H9 (cell line): ENCODE data around the gene PRKD2. TPM values are rescaled to one million over a fixed set of nuclear protein-coding genes. Genes with fewer than 3 reads are reported as not detected.

ENCODE experiments used
- DNase-seq: peaks from one replicate; pipeline ENCODE4 v3.0.0-alpha.2; 2017
- H2AFZ ChIP-seq: one replicate; pipeline ENCODE4 v1.6.1; 2013; ENCODE audit warnings: mild to moderate bottlenecking, low read length, control low read depth, moderate library complexity
- H2AK5ac ChIP-seq: 2 replicates; pipeline ENCODE4 v1.6.1; 2013; ENCODE audit warnings: low read length, control low read depth, mixed read lengths; ENCODE audit not compliant: insufficient read length
- H2BK120ac ChIP-seq: one replicate; pipeline ENCODE4 v1.6.1; 2013; ENCODE audit warnings: low read depth, mild to moderate bottlenecking, low read length, control low read depth, inconsistent platforms; ENCODE audit not compliant: poor library complexity, severe bottlenecking
- H2BK12ac ChIP-seq: 2 replicates; pipeline ENCODE4 v1.6.1; 2013; ENCODE audit warnings: low read length, control low read depth, mixed read lengths, low read depth; ENCODE audit not compliant: insufficient read length
- H2BK15ac ChIP-seq: 2 replicates; pipeline ENCODE4 v1.6.1; 2013; ENCODE audit warnings: low read depth, low read length, control low read depth
- H2BK20ac ChIP-seq: one replicate; pipeline ENCODE4 v1.6.1; 2013; ENCODE audit warnings: low read depth, mild to moderate bottlenecking, low read length, control low read depth, inconsistent platforms; ENCODE audit not compliant: poor library complexity, severe bottlenecking
- H2BK5ac ChIP-seq: 2 replicates; pipeline ENCODE4 v1.6.1; 2013; ENCODE audit warnings: low read length, control low read depth, mixed read lengths; ENCODE audit not compliant: insufficient read length
- H3K14ac ChIP-seq: 2 replicates; pipeline ENCODE4 v1.6.1; 2013; ENCODE audit warnings: low read length, control low read depth; ENCODE audit not compliant: insufficient read depth
- H3K18ac ChIP-seq: 2 replicates; pipeline ENCODE4 v1.6.1; 2013; ENCODE audit warnings: low read depth, mild to moderate bottlenecking, mixed read lengths, low read length, control low read depth; ENCODE audit not compliant: insufficient read length
- H3K23ac ChIP-seq: 2 replicates; pipeline ENCODE4 v1.6.1; 2013; ENCODE audit warnings: low read length, control low read depth, mixed read lengths, low read depth; ENCODE audit not compliant: insufficient read length
- H3K23me2 ChIP-seq: 2 replicates; pipeline ENCODE4 v1.6.1; 2013; ENCODE audit warnings: low read depth, mild to moderate bottlenecking, mixed read lengths, low read length, control low read depth; ENCODE audit not compliant: insufficient read length, poor library complexity, severe bottlenecking
- H3K27ac ChIP-seq: 2 replicates; pipeline ENCODE4 v1.5.1; 2013; ENCODE audit warnings: low read length, control low read depth, mixed read lengths, low read depth; ENCODE audit not compliant: insufficient read length
- H3K27me3 ChIP-seq: 2 replicates; pipeline ENCODE4 v1.6.1; 2013; ENCODE audit warnings: low read length, control low read depth, inconsistent platforms; ENCODE audit not compliant: insufficient read depth
- H3K4ac ChIP-seq: 2 replicates; pipeline ENCODE4 v1.6.1; 2013; ENCODE audit warnings: low read depth, mild to moderate bottlenecking, control low read depth, inconsistent platforms, low read length, moderate library complexity
- H3K4me1 ChIP-seq: 2 replicates; pipeline ENCODE4 v1.6.1; 2013; ENCODE audit warnings: low read length, control low read depth, inconsistent platforms; ENCODE audit not compliant: insufficient read depth
- H3K4me2 ChIP-seq: 2 replicates; pipeline ENCODE4 v1.6.1; 2013; ENCODE audit warnings: low read length, control low read depth, mixed read lengths; ENCODE audit not compliant: insufficient read length, insufficient read depth
- H3K56ac ChIP-seq: 2 replicates; pipeline ENCODE4 v1.6.1; 2013; ENCODE audit warnings: low read depth, mild to moderate bottlenecking, mixed read lengths, low read length, control low read depth; ENCODE audit not compliant: insufficient read length
- H3K79me1 ChIP-seq: 2 replicates; pipeline ENCODE4 v1.6.1; 2013; ENCODE audit warnings: low read depth, mild to moderate bottlenecking, moderate library complexity, low read length, control low read depth, inconsistent platforms; ENCODE audit not compliant: insufficient read depth, poor library complexity, severe bottlenecking
- H3K79me2 ChIP-seq: 2 replicates; pipeline ENCODE4 v1.6.1; 2013; ENCODE audit warnings: low read length, control low read depth, inconsistent platforms; ENCODE audit not compliant: insufficient read depth
- H3K9ac ChIP-seq: 2 replicates; pipeline ENCODE4 v1.6.1; 2013; ENCODE audit warnings: low read length, control low read depth, mixed read lengths; ENCODE audit not compliant: insufficient read length; ENCODE audit errors: extremely low read depth
- H3K9me3 ChIP-seq: one replicate; pipeline ENCODE4 v1.6.1; 2013; ENCODE audit warnings: low read depth, low read length, inconsistent platforms; ENCODE audit not compliant: control insufficient read depth
- H3T11ph ChIP-seq: one replicate; pipeline ENCODE4 v1.6.1; 2013; ENCODE audit warnings: mild to moderate bottlenecking, low read length, control low read depth, inconsistent platforms
- H4K20me1 ChIP-seq: one replicate; pipeline ENCODE4 v1.6.1; 2013; ENCODE audit not compliant: control insufficient read depth, insufficient read length, insufficient read depth
- H4K5ac ChIP-seq: 2 replicates; pipeline ENCODE4 v1.6.1; 2013; ENCODE audit warnings: low read depth, mild to moderate bottlenecking, mixed read lengths, low read length, control low read depth; ENCODE audit not compliant: insufficient read length
- H4K8ac ChIP-seq: replicated peaks from 2 replicates; pipeline ENCODE4 v1.6.1; 2013; ENCODE audit warnings: low read length, control low read depth, mixed read lengths, low read depth; ENCODE audit not compliant: insufficient read length
- H4K91ac ChIP-seq: 2 replicates; pipeline ENCODE4 v1.6.1; 2013; ENCODE audit warnings: low read depth, mild to moderate bottlenecking, moderate library complexity, mixed read lengths, low read length, control low read depth; ENCODE audit not compliant: insufficient read length
- H3K27ac Mint-ChIP-seq, 3 experiments: 2 replicates in 2 of 3; 3 replicates in 1 of 3; pipeline ENCODE4 v1.8.0; 2020 to 2021; ENCODE audit warnings: mixed read lengths in 3 of 3, mild to moderate bottlenecking in 1 of 3, moderate library complexity in 1 of 3
- H3K27me3 Mint-ChIP-seq: 2 replicates; pipeline ENCODE4 v1.8.0; 2021; ENCODE audit warnings: low read depth, mild to moderate bottlenecking, moderate library complexity, mixed read lengths
- H3K36me3 Mint-ChIP-seq, 3 experiments: 2 replicates in 2 of 3; 3 replicates in 1 of 3; pipeline ENCODE4 v1.8.0; 2020 to 2021; ENCODE audit warnings: low read depth in 3 of 3, mixed read lengths in 3 of 3; ENCODE audit not compliant: insufficient read depth in 1 of 3
- H3K4me1 Mint-ChIP-seq, 2 experiments: 2 replicates each; pipeline ENCODE4 v1.8.0; 2020; ENCODE audit warnings: mixed read lengths in 2 of 2
- H3K4me3 Mint-ChIP-seq, 2 experiments: 2 replicates in 1 of 2; 3 replicates in 1 of 2; pipeline ENCODE4 v1.8.0; 2020 to 2021; ENCODE audit warnings: mild to moderate bottlenecking in 2 of 2, mixed read lengths in 2 of 2, moderate library complexity in 1 of 2
- H3K9me3 Mint-ChIP-seq, 2 experiments: 2 replicates in 1 of 2; 3 replicates in 1 of 2; pipeline ENCODE4 v1.8.0; 2020; ENCODE audit warnings: mild to moderate bottlenecking in 2 of 2, mixed read lengths in 2 of 2, moderate library complexity in 1 of 2
- whole genome bisulfite sequencing: extraction: QIAGEN DNeasy Blood & Tissue Kit; methylation state at CpG from one replicate; pipeline ENCODE4 v1.1.7; 2013; ENCODE audit warnings: missing lambda C conversion rate, low lambda C conversion rate, mixed read lengths; ENCODE audit not compliant: insufficient read length; ENCODE audit errors: extremely low coverage; 5-methylcytosine and 5-hydroxymethylcytosine counted together
- total RNA-seq: library from RNA; stranded (reverse); gene quantifications from 2 replicates; pipeline ENCODE4 v1.2.1, GENCODE V29; 2021
- TF ChIP-seq, protein P1 (sequence below): fragments of 200-600 bp; sonication (generic); conservative IDR thresholded peaks from 3 replicates; pipeline ENCODE4 v1.8.0; 2021; ENCODE audit warnings: antibody characterized with exemption, mild to moderate bottlenecking

PRKD2 gene
- total RNA-seq, 1 experiment from 2014 or later = 60.7 TPM

DNA sequence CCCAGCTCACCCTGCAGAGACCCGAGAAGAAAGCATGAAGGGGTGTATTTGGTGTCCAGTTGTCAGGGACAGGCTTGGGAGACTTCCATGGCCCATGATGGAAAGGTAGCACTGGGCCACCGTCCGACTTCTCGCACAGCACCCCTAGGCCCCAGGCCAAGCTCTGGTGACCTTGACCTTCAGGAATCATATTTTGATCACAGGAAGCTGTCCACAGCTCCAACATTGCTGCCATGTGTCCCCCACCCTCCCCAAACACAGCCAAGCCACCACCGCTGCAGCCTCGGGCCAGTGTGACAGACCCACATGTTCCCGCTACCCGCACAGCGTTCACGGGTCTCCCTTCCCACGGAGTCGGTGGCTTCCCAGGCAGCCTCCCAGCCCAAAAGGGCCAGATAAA is 91.2 kb downstream of the PRKD2 start:
- Mint-ChIP-seq H3K9me3 (no peaks in the 10 kb centered on the region; a peak in 2 of 5 replicates), H3K4me3 (no peak overlapping the region), H3K4me1 (peaks cover 3 to 23% of the 10 kb centered on the region in 2 experiments), H3K36me3 (no peaks in the 10 kb centered on the region), H3K27ac (no peak overlapping the region; a peak in 1 of 7 replicates), H3K27me3 (peaks cover 10% of the 10 kb centered on the region)
- TF ChIP-seq, protein P1, sequence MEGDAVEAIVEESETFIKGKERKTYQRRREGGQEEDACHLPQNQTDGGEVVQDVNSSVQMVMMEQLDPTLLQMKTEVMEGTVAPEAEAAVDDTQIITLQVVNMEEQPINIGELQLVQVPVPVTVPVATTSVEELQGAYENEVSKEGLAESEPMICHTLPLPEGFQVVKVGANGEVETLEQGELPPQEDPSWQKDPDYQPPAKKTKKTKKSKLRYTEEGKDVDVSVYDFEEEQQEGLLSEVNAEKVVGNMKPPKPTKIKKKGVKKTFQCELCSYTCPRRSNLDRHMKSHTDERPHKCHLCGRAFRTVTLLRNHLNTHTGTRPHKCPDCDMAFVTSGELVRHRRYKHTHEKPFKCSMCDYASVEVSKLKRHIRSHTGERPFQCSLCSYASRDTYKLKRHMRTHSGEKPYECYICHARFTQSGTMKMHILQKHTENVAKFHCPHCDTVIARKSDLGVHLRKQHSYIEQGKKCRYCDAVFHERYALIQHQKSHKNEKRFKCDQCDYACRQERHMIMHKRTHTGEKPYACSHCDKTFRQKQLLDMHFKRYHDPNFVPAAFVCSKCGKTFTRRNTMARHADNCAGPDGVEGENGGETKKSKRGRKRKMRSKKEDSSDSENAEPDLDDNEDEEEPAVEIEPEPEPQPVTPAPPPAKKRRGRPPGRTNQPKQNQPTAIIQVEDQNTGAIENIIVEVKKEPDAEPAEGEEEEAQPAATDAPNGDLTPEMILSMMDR = no peak
- no peak overlapping the region for H3K4me2 ChIP-seq
- no peaks in the 10 kb centered on the region for H3K23me2 ChIP-seq
- H3K23ac ChIP-seq = no peak overlapping the region
- H3K27me3 ChIP-seq = no peaks in the 10 kb centered on the region
- H3K14ac ChIP-seq = no peak overlapping the region
- H3K27ac ChIP-seq = no peak overlapping the region
- H3K18ac ChIP-seq = no peak overlapping the region
- no peak overlapping the region for H2BK5ac ChIP-seq
- H2BK15ac ChIP-seq = no peak overlapping the region
- no peaks in the 10 kb centered on the region for H3K79me2 ChIP-seq
- H4K20me1 ChIP-seq = no peaks in the 10 kb centered on the region
- no peaks in the 10 kb centered on the region for H3K9me3 ChIP-seq
- no peak overlapping the region for H3T11ph ChIP-seq
- no peak for DNase-seq
- WGBS = no CpG with 5 or more reads among the region's 12 CpGs
- H3K56ac ChIP-seq = no peak overlapping the region
- H2AFZ ChIP-seq = no peak overlapping the region
- H2BK12ac ChIP-seq = no peak overlapping the region
- no peak overlapping the region for H4K5ac ChIP-seq
- no peaks in the 10 kb centered on the region for H3K4me1 ChIP-seq
- H3K4ac ChIP-seq = no peak overlapping the region
- H3K79me1 ChIP-seq = no peaks in the 10 kb centered on the region
- H3K9ac ChIP-seq = no peak overlapping the region
- H2BK20ac ChIP-seq = no peak overlapping the region
- H4K91ac ChIP-seq = no peak overlapping the region
- no peak overlapping the region for H2AK5ac ChIP-seq
- no peak overlapping the region for H4K8ac ChIP-seq
- no peak overlapping the region for H2BK120ac ChIP-seq
